VCaP (cell line): ENCODE data around the gene ADAM33.

ENCODE experiments used
- H3K27ac ChIP-seq: fragments of 450-650 bp; 2 replicates; pipeline ENCODE4 v1.5.1; 2017
- TF ChIP-seq, protein P1 (sequence below): fragments of 450-650 bp; conservative IDR thresholded peaks from 2 replicates; pipeline ENCODE4 v1.5.1; 2017; ENCODE audit warnings: mild to moderate bottlenecking, moderate library complexity

ADAM33 gene

DNA sequence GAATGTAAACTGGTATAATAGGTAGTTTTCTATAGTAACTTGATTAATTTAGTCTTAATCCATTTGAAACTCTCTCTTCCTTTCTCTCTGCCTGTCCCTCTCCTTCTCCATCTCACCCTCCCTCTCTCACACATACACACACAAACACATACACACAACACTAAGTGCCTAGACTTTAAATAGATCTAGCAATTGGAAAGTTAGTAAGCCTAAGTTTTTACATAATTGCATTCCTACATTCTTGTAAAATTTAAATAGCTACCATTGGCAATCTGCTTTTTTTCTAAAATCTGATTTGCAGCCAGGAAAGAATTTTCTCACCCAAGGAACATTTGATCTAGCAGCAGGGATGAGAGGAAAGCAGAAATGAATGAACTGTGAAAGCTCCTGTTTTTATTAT is 34.3 kb downstream of the ADAM33 start:
- H3K27ac ChIP-seq = no peak overlapping the region
- TF ChIP-seq, protein P1, sequence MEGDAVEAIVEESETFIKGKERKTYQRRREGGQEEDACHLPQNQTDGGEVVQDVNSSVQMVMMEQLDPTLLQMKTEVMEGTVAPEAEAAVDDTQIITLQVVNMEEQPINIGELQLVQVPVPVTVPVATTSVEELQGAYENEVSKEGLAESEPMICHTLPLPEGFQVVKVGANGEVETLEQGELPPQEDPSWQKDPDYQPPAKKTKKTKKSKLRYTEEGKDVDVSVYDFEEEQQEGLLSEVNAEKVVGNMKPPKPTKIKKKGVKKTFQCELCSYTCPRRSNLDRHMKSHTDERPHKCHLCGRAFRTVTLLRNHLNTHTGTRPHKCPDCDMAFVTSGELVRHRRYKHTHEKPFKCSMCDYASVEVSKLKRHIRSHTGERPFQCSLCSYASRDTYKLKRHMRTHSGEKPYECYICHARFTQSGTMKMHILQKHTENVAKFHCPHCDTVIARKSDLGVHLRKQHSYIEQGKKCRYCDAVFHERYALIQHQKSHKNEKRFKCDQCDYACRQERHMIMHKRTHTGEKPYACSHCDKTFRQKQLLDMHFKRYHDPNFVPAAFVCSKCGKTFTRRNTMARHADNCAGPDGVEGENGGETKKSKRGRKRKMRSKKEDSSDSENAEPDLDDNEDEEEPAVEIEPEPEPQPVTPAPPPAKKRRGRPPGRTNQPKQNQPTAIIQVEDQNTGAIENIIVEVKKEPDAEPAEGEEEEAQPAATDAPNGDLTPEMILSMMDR = no peak

DNA sequence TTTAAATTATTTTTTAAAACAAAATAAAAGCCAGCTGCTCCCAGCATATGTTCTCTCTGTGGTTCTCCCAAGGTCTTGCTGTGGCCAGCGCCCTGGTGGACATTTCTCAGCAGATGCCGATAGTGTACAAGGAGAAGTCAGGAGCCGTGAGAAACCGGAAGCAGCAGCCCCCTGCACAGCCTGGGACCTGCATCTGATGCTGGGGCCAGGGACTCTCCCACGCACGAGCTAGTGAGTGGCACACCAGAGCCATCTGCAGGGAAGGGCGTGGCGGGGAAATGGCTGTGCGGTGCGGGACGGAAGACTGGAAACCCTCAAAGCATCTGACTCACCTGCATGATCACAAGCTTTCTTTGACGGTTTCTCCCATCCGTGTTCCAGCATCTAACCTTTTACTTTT is 35.2 kb downstream of the ADAM33 start:
- H3K27ac ChIP-seq = no peak overlapping the region
- TF ChIP-seq, protein P1 = no peak

DNA sequence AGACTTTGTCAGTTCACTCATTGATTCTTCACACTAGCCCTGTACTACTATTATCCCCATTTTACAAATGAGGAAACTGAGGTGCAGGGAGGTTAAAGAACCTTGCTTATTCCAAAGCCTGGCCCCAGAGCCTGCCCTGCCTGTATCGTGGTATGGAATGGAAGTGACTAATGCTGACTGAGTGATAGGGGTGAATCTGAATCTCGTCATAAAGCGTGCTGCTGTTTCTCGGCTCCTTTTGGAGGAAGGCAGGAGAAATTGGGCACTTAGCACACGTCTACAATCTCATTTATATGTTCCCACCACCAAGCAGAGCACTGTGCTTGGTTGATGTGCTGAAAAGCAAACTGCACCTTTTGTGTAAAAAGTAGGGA is 35.8 kb downstream of the ADAM33 start:
- no peak overlapping the region for H3K27ac ChIP-seq

DNA sequence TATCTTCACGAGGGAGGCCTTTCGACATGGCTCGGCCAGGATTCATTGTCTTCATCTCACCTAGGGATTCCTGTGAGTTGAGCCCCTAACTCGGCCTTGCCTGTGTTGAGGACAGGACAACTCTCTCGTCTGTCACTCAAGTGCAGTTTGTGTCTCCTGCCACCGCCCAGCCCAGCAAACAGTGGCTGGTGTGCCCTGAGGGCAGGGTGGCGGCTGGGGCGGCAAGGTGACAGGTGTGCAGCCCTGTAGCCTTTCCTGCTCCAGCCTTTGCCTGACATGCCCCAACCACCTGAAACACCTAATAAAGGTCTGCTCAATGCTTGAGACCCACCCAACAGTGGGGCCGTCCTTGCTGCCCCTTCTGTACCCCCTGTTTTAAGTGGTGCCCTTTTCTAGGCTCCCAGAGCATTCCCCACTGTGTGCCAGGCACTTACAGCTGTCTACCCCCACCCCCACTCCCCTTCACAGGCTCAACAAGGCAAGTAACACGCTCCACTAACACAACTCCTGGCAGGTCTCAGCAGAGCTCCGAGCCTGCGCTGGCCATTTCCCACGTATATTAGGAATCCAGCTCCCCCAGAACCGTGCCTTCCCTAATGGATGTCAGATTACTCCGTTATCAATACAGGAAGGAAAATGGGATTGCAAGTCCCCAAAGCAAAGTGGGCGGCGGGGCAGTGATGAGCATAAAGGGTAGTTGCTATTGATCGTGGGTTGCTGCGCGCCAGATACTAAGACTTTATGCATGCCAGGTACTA is 36.3 kb downstream of the ADAM33 start:
- no peak overlapping the region for H3K27ac ChIP-seq
- TF ChIP-seq, protein P1 = no peak

More for the DNA sequence above, 35.8 kb downstream of the ADAM33 start:
- TF ChIP-seq, protein P1 = no peak

DNA sequence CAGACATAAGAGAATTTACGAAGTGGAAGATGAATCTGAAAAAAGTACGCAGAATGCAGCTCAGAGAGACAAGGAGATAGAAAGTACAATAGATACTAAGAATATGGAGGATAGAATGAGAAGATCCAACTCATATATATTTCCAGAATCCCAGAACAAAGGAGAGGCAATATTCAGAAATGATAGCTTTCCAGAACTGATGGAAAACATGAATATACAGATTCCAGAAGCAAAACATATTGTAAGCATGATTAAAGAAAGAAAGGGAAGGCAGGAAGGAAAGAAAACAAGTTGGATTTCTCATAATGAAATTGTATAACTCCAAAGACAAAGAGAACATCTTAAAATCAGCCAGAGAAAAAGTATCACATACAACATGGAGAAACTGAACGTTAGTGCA is 41.6 kb downstream of the ADAM33 start:
- no peak overlapping the region for H3K27ac ChIP-seq
- TF ChIP-seq, protein P1 = no peak

DNA sequence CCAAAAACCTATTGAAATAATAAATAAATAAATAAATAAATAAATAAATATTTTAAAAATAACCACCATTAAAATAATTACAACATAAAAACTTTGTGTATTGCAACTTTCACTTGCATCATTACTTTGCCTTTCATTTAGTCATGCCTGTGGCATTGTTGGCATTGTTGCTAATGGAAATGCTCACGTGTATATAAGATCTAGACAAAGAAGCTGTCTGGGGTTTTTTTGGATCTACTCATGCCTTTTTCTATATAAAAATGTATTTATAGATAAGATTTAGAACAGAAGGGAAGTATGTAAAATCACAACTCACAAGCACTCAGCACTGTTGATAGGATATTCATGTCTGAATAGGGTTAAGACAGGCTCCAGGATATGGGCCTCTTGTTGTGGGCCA is 46.5 kb downstream of the ADAM33 start:
- TF ChIP-seq, protein P1 = no peak
- H3K27ac ChIP-seq = no peak overlapping the region

DNA sequence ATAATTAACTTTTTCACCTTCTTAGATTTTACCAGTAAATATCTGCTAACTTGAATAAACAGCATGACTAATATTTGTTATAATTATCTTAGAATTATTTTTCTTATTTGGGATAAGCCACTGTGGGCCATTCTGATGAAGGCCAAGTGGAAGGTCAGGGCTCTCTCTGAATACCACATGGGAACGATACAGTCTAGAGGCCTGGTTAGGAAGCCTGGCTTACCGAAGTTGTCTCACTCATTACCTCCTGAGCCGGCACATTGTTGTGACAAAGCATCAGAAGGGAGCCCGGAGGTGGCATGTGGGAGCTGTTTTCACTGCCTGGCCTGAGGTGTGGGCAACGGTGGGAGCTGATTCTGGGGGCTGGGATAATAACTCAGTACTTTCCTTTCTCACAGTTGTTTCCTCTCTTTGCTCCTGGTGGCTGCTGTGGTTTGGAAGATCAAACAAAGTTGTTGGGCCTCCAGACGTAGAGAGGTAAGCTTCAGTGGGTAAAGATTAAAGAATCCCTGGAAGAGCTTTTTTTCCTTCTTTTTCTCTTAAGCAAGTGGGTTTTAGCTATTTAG is 47.8 kb downstream of the ADAM33 start:
- TF ChIP-seq, protein P1 = no peak

More for the DNA sequence above, 47.8 kb downstream of the ADAM33 start:
- H3K27ac ChIP-seq = no peak overlapping the region
